Activated naive CD4-positive, alpha-beta T cell treated with anti-CD3 and anti-CD28 coated beads, Interleukin-2, amount 50 U/mL, for 16 hours (primary cell): ENCODE data around the gene CMSS1.

Experiments used
- DNase-seq: peaks from one replicate; pipeline ENCODE4 v3.0.0-alpha.2; 2020

The CMSS1 gene

GRCh38 chr3:100159331-100160153 is 341.9 kb downstream of the CMSS1 start:
- DNase-seq, result no peak

GRCh38 chr3:100160521-100160920 is 342.9 kb downstream of the CMSS1 start:
- no peak for DNase-seq

- DNase-seq, result no peak
Observed at GRCh38 chr3:100163787-100164186, 346.1 kb downstream of the CMSS1 start.

DNA sequence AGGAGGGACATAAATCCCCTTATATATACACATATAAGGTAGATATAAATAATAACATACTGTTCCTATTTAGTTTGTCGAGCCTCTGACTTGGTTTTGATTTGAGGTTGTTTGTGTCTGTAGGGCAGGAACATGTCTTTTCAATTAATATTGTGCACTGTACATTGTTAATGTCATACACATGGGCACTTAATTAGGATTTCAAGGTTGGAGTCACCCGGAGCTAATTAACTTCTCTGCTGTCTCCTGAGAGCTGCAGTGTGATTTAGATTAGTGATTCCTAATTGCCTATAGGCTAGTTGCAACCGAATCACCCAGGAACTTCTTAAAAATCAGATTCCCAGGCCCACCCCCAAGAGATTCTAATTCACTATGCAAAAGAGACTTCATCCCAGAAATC is 347.1 kb downstream of the CMSS1 start:
- DNase-seq, result no peak

GRCh38 chr3:100165926-100166550 is 348.4 kb downstream of the CMSS1 start:
- DNase-seq, result no peak

DNA sequence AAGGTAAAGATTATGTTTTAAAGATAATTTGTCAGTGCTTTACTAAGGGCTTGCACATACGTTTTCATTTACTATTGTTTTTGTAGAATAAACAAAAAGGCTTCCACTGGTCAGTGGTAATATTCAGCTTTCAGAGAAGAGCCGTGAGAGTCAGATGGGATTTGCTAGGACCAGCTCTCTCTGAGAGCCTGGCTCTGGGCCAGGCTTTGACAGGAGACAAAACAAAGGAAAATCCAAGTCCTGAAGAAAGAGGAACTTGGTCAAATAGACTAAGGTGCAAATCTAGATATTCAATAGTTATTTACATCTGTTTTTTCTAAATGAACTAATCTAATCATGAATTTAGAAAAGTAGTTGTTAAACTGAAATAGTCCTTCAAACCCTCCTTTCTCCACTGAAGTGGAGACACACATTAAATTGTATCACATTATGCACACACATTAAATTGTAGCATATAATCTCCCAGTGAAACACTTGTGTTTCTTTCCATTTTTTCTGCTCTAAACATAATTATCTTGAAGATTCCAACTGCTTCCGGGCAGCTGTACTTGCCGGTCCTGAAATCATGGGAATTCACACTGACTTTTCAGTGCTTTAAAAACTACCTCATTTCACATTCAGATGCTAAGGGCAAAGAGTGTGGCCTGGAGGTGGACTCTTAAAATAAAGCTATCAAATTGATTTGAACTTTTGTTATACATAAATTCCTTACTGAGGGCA is 351.7 kb downstream of the CMSS1 start:
- no peak for DNase-seq

- DNase-seq, result no peak
Observed at GRCh38 chr3:100170486-100170885, 352.8 kb downstream of the CMSS1 start.

- DNase-seq, result no peak
Observed at GRCh38 chr3:100171211-100171914, 353.7 kb downstream of the CMSS1 start.

DNA sequence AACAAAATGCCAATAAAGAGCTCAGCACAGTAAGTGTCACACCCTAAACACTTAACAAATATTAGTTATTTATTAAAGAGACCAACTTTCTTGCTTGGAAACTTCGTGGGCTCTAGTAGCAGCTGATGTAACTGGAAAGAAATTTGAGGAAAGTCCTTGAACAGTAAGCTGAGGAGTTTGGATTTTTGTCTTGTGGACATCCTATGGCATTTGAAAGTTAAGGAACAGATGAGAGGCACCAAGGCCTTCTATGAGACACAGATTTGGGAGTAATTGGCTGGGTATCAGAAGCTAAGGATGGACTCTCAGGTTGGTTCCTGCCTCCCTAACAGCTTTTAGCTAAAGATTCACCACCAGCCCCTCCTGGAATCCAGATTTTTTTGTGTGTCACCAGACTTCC is 356.3 kb downstream of the CMSS1 start:
- no peak for DNase-seq

DNA sequence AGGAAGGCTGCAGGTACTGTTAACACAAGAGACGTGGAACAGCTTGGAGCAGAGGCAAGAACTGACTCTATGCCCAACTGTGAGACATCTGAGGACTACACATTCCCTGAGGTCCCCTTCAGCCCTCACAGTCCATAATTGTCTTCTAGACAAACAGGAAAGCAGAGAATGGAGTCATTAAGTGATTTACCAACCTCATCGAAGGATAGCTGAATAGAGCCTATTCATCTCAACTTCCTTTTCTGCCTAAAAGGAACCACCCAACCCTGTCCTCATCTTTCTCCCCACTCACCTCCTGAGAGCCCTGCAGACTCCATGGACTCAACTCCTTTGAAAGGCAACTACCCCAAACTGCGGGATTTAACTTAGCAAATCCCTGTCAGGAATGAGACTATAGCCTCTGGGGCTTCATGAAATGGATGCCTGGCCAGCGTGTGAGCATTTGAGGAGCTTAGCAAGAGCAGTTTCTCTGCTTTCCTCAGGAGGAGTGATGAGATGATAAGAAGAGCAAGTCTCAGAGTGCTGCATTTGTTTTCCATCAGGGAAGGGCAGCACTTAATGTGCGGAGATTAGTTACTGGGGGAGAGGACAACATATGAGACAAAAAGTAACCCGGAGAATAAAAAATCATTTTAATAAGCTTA is 358.1 kb downstream of the CMSS1 start:
- no peak for DNase-seq

GRCh38 chr3:100179692-100180349 is 362.2 kb downstream of the CMSS1 start:
- no peak for DNase-seq

GRCh38 chr3:100183608-100184125 is 366.0 kb downstream of the CMSS1 start:
- no peak for DNase-seq

GRCh38 chr3:100184948-100185570 is 367.4 kb downstream of the CMSS1 start:
- no peak for DNase-seq

- no peak for DNase-seq
Observed at GRCh38 chr3:100185847-100186246, 368.2 kb downstream of the CMSS1 start.

- DNase-seq, result no peak
Observed at GRCh38 chr3:100189444-100189964, 371.8 kb downstream of the CMSS1 start.

DNA sequence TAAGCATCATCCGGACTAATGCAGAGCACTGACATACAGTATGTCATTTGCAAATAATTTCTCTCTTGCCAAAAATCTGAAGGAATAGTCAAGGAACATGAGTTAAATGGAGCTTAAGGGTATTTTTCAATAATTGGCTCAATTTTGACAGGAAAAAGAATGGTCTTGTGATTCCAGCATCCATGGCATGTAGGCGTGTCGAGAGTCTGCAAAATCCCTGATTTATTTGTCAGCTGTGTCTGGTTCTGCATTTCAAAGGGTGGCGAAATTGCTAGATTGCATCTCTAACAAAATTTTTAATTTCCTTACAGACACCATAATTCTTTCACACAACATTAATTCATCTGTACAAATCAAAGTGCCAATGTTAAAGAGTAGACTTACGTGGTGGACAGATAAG is 377.7 kb downstream of the CMSS1 start:
- no peak for DNase-seq

- DNase-seq, result no peak
Observed at GRCh38 chr3:100197876-100198275, 380.2 kb downstream of the CMSS1 start.

DNA sequence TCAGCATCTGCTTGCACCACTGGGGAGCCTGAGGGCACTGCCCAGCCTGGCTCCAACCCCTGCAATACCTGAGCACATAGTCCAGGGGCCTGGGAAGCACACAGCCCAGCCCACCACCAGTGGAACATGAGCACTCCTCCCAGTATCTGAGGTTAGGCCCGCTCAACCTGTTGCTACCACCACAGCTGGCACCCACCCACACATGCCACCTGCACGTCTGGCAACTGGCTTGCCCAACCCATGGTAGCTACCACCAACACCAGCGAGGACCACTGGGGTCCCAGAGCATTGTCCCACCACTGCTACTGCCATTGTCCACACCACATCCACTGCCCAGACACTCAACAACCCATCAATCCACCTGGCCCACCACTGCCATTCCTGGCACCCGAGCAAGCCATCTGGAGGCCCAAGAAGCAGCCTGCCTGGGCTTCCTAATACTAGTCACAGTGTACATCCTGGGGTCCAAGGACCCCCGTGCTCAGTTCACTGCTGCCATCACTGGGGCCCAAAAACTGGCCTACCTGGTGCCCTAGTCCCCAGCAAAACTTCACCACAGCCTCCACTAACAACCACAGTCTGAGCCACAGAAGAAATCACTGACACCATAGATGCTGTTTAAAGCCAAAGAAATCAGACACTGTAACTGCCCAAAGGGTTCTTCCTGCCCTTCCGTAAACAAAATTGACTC is 381.1 kb downstream of the CMSS1 start:
- DNase-seq, result no peak

DNA sequence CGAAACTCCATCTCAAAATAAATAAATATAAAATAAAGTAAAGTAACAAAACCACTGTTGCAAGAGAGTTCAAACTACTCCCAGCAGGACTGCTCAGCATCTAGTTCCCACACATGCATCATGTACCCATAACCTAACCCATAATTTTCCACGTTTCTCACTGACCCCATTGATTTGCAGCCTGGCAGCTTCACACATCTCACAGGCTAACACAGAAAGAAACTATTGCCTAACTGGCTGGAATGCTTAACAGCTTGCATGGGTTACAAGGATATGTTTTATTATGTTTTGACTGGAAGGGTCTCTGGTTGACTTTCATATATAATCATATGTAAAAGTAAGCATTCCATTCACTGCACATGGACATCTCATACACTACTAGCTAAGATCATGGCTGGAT is 387.5 kb downstream of the CMSS1 start:
- no peak for DNase-seq

- DNase-seq, result no peak
Observed at GRCh38 chr3:100206687-100207086, 389.0 kb downstream of the CMSS1 start.

DNA sequence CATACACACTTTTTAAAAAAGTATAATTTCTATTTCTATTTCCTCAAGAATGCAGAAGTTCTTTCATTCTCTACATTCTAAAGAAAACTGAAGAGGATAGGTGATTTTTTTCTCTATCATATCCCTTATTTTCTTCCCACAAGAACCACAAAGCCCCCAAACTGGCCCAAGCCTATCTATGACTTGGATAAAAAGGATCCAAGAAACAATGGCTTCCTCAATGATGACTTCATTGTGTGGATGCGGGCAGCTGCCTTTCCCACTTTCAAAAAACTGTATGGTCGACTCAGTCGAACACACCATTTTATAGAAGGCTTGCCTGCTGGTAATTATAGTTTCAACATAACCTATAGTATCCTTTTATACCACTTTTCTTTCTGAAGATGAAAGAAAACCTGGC is 390.2 kb downstream of the CMSS1 start:
- DNase-seq, result no peak
